NB4 (cell line): ENCODE measurements around the gene DCDC2.
"Not testable (repeated sequence)": the region's sequence is repeated elsewhere in the genome, so short reads cannot be mapped to it uniquely, and the experiment has no call there.

Experiments used
- POLR2A ChIP-seq: IDR thresholded peaks from 2 replicates; pipeline ENCODE4 v1.6.1; 2011; ENCODE audit warnings: mild to moderate bottlenecking; ENCODE audit not compliant: insufficient read length; ENCODE audit errors: extremely low read depth
- TF ChIP-seq, protein P1 (sequence below): IDR thresholded peaks from one replicate; pipeline ENCODE4 v1.5.1; 2012; ENCODE audit warnings: low read depth, low read length

- not testable (repeated sequence) for TF ChIP-seq POLR2A
- TF ChIP-seq, protein P1, sequence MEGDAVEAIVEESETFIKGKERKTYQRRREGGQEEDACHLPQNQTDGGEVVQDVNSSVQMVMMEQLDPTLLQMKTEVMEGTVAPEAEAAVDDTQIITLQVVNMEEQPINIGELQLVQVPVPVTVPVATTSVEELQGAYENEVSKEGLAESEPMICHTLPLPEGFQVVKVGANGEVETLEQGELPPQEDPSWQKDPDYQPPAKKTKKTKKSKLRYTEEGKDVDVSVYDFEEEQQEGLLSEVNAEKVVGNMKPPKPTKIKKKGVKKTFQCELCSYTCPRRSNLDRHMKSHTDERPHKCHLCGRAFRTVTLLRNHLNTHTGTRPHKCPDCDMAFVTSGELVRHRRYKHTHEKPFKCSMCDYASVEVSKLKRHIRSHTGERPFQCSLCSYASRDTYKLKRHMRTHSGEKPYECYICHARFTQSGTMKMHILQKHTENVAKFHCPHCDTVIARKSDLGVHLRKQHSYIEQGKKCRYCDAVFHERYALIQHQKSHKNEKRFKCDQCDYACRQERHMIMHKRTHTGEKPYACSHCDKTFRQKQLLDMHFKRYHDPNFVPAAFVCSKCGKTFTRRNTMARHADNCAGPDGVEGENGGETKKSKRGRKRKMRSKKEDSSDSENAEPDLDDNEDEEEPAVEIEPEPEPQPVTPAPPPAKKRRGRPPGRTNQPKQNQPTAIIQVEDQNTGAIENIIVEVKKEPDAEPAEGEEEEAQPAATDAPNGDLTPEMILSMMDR: not testable (repeated sequence)
Measured at GRCh38 chr6:24384369-24385130, 26.7 kb upstream of the DCDC2 start.
